ENCODE data around the gene THADA. TPM values are rescaled to one million over a fixed set of nuclear protein-coding genes. Genes with fewer than 3 reads are reported as not detected.

Gene THADA
- polyA plus RNA-seq, 1 donor (not counting 4 experiments of a cell fraction or from before 2014, with no cell fraction given), result 22.6 TPM

GRCh38 chr2:43481927-43482542 is 113.8 kb downstream of the THADA start:
- Histone ChIP-seq H3K27me3 (ENCODE audit: control insufficient read depth, extremely low read depth, insufficient read depth, low read length) (no peaks in the 10 kb centered on the region), H3K79me2 (ENCODE audit: control insufficient read depth, insufficient read depth, low read length) (no peaks in the 10 kb centered on the region), H2AFZ (ENCODE audit: control insufficient read depth, low read length) (no peak overlapping the region), H3K9me3 (ENCODE audit: control insufficient read depth, low read depth, low read length) (no peaks in the 10 kb centered on the region), H3K9ac (ENCODE audit: control insufficient read depth, extremely low read depth, insufficient read depth, low read length) (no peak overlapping the region), H4K20me1 (ENCODE audit: control insufficient read depth, extremely low read depth, insufficient read depth, low read length) (no peaks in the 10 kb centered on the region), H3K27ac (ENCODE audit: control insufficient read depth, insufficient read depth, low read length) (no peak overlapping the region), H3K36me3 (ENCODE audit: control insufficient read depth in 2 of 2, extremely low read depth in 1 of 2, insufficient read depth in 2 of 2, low read length in 2 of 2) (no peaks in the 10 kb centered on the region), H3K9me1 (ENCODE audit: control insufficient read depth, extremely low read depth, insufficient read depth, low read length) (no peaks in the 10 kb centered on the region), H3K4me2 (ENCODE audit: control insufficient read depth, extremely low read depth, insufficient read depth, low read depth, low read length) (no peak overlapping the region), H3K4me1 (ENCODE audit: control insufficient read depth, extremely low read depth, insufficient read depth, low read length) (peaks cover 27% of the 10 kb centered on the region), H3K4me3 (ENCODE audit: control insufficient read depth in 2 of 3, extremely low read depth in 1 of 3, insufficient read depth in 2 of 3, low read depth in 1 of 3, low read length in 3 of 3) (no peak overlapping the region)
- dilution Hi-C loops (cut with MboI; ENCODE audit: extremely low pct_ligation_motif_present, low sequenced_read_pairs), result no loop called here
- TF ChIP-seq EZH2 (IDR thresholded peaks at IDR 0.05; ENCODE audit: low read length) (no peak), CTCF (optimal IDR thresholded peaks at IDR 0.05 in 1 of 3, IDR thresholded peaks at IDR 0.05 in 1 of 3, conservative IDR thresholded peaks at IDR 0.05 in 1 of 3; ENCODE audit: extremely low read depth in 1 of 3, insufficient read depth in 2 of 3, low read length in 3 of 3) (no peak)
- no peak for FAIRE-seq
- no peak for DNase-seq (ENCODE audit: low read depth, low spot score)

DNA sequence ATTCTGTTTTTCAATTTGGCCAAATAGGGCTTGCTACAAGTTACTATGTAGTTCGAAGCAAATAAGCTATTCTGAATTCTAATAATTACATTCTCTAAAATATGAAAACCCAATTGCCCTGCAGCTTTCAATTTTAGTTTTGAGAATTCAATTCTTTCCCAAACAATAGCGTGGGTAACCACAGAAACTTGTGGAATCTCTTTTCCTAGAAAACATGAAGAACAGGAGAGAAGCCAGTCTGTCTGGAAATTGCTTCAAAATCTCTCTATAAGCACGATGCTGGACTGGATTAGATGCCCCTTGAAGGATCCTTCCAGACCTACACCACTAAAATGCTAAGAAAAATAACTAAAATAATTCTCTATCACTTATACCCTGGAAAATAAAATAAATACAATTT is 115.0 kb downstream of the THADA start:
- FAIRE-seq (no peak), DNase-seq (ENCODE audit: low read depth, low spot score) (no peak)
- Histone ChIP-seq H3K4me1 (ENCODE audit: control insufficient read depth, extremely low read depth, insufficient read depth, low read length) (peaks cover 27% of the 10 kb centered on the region), H4K20me1 (ENCODE audit: control insufficient read depth, extremely low read depth, insufficient read depth, low read length) (no peaks in the 10 kb centered on the region), H2AFZ (ENCODE audit: control insufficient read depth, low read length) (no peak overlapping the region), H3K4me2 (ENCODE audit: control insufficient read depth, extremely low read depth, insufficient read depth, low read depth, low read length) (no peak overlapping the region), H3K27me3 (ENCODE audit: control insufficient read depth, extremely low read depth, insufficient read depth, low read length) (no peaks in the 10 kb centered on the region), H3K9me3 (ENCODE audit: control insufficient read depth, low read depth, low read length) (no peaks in the 10 kb centered on the region), H3K4me3 (ENCODE audit: control insufficient read depth in 2 of 3, extremely low read depth in 1 of 3, insufficient read depth in 2 of 3, low read depth in 1 of 3, low read length in 3 of 3) (no peak overlapping the region), H3K79me2 (ENCODE audit: control insufficient read depth, insufficient read depth, low read length) (no peaks in the 10 kb centered on the region), H3K27ac (ENCODE audit: control insufficient read depth, insufficient read depth, low read length) (no peak overlapping the region), H3K36me3 (ENCODE audit: control insufficient read depth in 2 of 2, extremely low read depth in 1 of 2, insufficient read depth in 2 of 2, low read length in 2 of 2) (no peaks in the 10 kb centered on the region), H3K9me1 (ENCODE audit: control insufficient read depth, extremely low read depth, insufficient read depth, low read length) (no peaks in the 10 kb centered on the region), H3K9ac (ENCODE audit: control insufficient read depth, extremely low read depth, insufficient read depth, low read length) (no peak overlapping the region)
- dilution Hi-C loops (cut with MboI; ENCODE audit: extremely low pct_ligation_motif_present, low sequenced_read_pairs), result no loop called here
- TF ChIP-seq CTCF (optimal IDR thresholded peaks at IDR 0.05 in 1 of 3, IDR thresholded peaks at IDR 0.05 in 1 of 3, conservative IDR thresholded peaks at IDR 0.05 in 1 of 3; ENCODE audit: extremely low read depth in 1 of 3, insufficient read depth in 2 of 3, low read length in 3 of 3) (no peak), EZH2 (IDR thresholded peaks at IDR 0.05; ENCODE audit: low read length) (no peak)

Data from keratinocyte (primary cell).